ENCODE results near the gene EPHA4. TPM values are rescaled to one million over a fixed set of nuclear protein-coding genes. Genes with fewer than 3 reads are reported as not detected.

The EPHA4 gene
- total RNA-seq, 1 experiment from 2014 or later, result 20.2 TPM

DNA sequence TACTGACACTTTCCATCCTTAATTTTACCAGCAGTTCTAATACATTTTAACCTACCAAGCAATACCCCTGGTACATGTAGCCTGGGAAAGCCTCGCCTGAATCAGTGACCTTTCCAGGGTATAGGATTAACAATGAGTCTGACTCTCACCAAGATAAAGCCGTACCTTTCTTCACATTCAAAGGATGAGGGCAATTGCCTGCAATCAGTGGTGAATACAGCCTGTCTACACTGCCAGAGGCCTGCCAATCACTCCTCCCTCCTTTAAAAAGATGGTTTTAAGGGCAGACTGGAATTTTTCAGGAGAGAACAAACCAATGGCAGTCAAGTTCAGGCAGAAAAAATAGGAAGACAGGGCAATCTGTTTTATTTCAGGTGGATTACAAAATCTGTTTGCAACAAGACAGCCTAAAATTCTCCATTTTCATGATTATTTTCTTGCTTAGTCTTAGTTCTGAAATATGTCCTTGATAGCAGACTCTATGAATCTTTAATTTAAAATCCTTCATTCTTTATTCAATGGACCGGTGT lies 4.8 kb downstream of the EPHA4 start:
- H3K4me3 ChIP-seq (ENCODE audit: insufficient read depth, low read depth, low read length), result no peak overlapping the region
- peaks cover 27% of the 10 kb centered on the region for H3K27me3 ChIP-seq (ENCODE audit: control insufficient read depth, insufficient read depth, low read length)
- H3K36me3 ChIP-seq (replicated peaks; ENCODE audit: control insufficient read depth, insufficient read depth, low read length), result no peaks in the 10 kb centered on the region
- DNase-seq, result no peak

DNA sequence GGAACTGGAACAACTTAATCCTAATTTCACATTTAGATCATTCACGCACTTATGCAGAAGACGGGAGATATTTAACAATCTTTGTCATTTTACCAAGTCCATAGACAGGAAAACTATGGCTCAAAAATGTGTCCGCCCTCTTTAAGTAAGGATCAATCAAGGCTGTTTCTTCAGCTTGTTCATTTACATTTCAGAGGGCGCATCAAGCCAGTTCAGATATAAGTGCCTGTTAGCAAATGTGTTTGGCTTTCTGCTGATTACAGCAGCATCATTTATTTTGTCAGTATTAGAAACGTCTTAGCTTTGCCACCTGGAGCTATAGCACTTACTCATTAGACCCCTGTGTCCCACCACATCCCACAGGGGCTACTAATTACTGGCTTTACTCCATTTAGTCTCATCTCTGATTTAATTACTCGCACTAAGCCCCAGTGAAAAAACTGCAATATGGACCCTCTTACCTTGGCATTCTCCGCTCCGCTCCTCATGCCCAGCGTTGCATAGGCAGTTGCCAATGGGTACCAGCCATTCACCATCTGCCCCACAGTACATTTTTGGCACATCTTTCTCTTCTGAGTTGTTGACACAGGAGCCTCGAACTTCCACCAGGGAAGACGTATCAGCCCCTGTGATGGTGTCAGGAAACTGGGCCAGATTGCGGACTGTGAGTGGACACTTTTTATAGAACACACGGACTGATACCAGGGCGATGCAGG lies 8.7 kb downstream of the EPHA4 start:
- no peak overlapping the region for H3K4me3 ChIP-seq (ENCODE audit: insufficient read depth, low read depth, low read length)
- peaks cover 4% of the 10 kb centered on the region; the same call in 1 of the 2 replicates for H3K27me3 ChIP-seq (ENCODE audit: control insufficient read depth, insufficient read depth, low read length)
- DNase-seq, result no peak
- H3K36me3 ChIP-seq (replicated peaks; ENCODE audit: control insufficient read depth, insufficient read depth, low read length), result no peaks in the 10 kb centered on the region

DNA sequence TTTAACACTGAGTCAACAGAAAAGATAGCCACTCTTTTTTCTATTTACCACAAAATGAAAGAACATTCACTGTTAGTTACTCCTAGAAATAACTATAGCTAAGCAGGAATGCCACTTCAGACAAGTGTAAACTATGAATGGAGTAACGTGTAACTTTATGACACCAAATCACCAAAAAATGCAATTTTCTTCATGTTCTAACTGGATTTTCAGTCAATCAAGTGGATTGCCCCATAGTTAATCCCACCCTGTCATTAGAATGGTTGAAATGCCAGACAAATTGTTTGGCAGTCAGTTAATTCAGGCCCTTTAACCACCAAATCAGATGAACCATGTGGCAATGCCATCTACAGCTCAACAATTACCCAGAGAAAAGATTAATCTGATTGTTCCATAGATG lies 9.9 kb downstream of the EPHA4 start:
- H3K27me3 ChIP-seq (ENCODE audit: control insufficient read depth, insufficient read depth, low read length), result no peaks in the 10 kb centered on the region
- no peak overlapping the region for H3K4me3 ChIP-seq (ENCODE audit: insufficient read depth, low read depth, low read length)
- no peak for DNase-seq
- no peaks in the 10 kb centered on the region for H3K36me3 ChIP-seq (replicated peaks; ENCODE audit: control insufficient read depth, insufficient read depth, low read length)

DNA sequence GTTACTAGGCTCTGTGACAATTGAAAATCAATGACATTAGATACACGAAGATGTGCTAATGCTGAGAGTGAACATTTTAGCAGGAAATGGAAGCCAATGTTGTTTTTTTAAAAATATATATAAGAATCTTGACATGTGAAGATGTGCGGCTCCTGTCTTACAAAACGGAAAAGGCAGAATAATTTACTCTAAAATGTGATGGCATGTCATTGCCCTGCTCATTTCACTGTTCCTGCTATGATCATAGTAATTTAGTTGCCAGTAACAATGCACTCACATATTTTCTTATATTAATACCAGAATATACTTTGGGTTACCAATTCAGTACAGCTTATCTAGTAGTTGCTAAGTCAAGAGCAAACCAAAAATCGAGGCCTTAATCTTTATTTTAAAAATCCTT lies 10.3 kb downstream of the EPHA4 start:
- Histone ChIP-seq H3K27me3 (ENCODE audit: control insufficient read depth, insufficient read depth, low read length) (no peaks in the 10 kb centered on the region), H3K4me3 (ENCODE audit: insufficient read depth, low read depth, low read length) (no peak overlapping the region), H3K36me3 (replicated peaks; ENCODE audit: control insufficient read depth, insufficient read depth, low read length) (no peaks in the 10 kb centered on the region)
- no peak for DNase-seq

DNA sequence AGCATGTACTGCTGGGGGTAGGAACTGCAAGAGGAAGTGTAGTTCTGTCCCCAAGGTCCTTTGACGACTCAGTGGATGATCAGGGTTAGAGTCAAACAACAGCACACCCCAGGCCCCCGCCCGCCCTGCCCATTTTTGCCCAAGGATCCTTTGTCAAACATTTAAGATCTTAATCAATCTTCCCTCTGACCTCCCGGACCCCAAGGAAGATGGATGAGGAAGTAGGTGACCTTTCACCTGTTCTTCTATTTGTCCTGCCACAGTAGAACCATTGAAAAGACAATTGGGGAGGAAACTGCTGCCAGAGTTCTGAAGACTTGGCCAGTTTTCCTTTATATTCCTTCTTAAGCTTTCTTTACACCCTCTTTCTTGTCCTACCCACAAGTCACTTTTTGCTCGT lies 12.1 kb downstream of the EPHA4 start:
- Histone ChIP-seq H3K36me3 (replicated peaks; ENCODE audit: control insufficient read depth, insufficient read depth, low read length) (no peaks in the 10 kb centered on the region), H3K4me3 (ENCODE audit: insufficient read depth, low read depth, low read length) (no peak overlapping the region), H3K27me3 (ENCODE audit: control insufficient read depth, insufficient read depth, low read length) (no peaks in the 10 kb centered on the region)
- no peak for DNase-seq

DNA sequence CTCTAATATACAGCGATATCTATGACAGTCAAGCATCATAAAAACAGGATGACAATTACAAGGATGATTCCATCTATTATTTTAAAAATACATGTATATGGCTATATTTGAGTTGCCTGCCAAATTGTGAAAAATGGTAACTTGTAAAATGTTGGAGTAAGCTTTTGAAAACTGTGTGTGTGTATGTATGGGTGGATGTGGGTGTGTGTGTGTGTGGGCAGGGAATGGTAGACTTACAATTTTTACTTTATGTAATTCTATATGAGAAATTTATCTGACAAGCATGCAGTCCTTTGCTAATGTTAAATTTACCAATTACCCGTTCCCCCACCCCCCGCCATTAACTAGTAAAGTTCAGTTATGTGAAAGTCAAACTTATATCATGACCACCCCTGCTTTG lies 14.0 kb downstream of the EPHA4 start:
- no peak for DNase-seq
- Histone ChIP-seq H3K4me3 (ENCODE audit: insufficient read depth, low read depth, low read length) (no peak overlapping the region), H3K36me3 (replicated peaks; ENCODE audit: control insufficient read depth, insufficient read depth, low read length) (no peaks in the 10 kb centered on the region), H3K27me3 (ENCODE audit: control insufficient read depth, insufficient read depth, low read length) (no peaks in the 10 kb centered on the region)

DNA sequence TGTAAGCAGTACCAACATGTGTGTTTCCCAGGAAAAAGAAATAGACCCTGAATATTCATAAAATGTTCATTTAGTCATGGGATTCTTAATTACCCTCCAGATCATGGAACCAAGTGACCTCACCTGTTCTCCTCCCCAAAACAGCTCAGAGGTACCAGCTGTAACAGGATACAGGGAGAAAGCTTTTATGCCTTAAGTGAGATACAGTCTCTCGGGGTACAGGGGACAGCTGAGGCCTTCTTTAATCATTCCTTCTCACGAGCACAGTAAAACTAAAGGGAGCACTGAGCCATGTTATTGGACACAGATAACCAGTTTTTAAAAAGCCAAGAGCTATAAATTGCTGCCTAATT lies 16.6 kb downstream of the EPHA4 start:
- Histone ChIP-seq H3K36me3 (replicated peaks; ENCODE audit: control insufficient read depth, insufficient read depth, low read length) (no peaks in the 10 kb centered on the region), H3K4me3 (ENCODE audit: insufficient read depth, low read depth, low read length) (no peak overlapping the region), H3K27me3 (ENCODE audit: control insufficient read depth, insufficient read depth, low read length) (no peaks in the 10 kb centered on the region)
- no peak for DNase-seq

DNA sequence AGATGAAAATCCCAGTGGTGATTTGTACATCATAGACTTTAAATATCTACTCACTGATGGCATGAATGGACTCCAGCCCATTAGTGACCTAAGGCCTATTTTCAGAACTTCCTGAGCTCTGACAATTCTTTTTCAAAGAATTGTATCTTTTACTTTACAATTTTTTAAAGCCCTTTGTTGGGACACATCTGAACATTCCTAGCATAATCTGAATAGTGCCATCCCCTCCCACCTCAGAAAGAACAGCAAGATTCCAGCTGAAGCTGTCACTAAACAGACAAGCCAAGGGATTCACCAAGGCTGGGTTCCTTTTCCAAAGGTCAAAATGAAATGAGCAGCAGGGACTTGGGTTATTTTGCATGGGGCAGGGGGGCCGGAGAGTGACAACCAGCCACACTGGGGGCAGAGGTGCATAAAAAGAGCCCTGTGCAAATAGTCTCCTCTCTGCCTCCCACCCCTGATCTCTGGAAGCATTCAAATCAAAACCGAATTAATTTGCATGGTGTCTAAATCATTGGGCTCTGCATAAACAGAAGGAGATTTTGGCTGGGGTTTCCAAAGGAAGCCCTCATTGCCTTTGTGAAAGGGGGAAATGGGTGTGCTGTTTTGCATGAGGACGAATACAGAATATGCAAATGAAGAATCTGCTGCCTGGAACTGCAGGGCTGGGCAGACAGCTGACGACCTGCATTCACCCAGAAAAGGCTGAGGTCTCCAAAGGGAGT lies 17.2 kb downstream of the EPHA4 start:
- no peaks in the 10 kb centered on the region for H3K27me3 ChIP-seq (ENCODE audit: control insufficient read depth, insufficient read depth, low read length)
- H3K36me3 ChIP-seq (replicated peaks; ENCODE audit: control insufficient read depth, insufficient read depth, low read length), result no peaks in the 10 kb centered on the region
- H3K4me3 ChIP-seq (ENCODE audit: insufficient read depth, low read depth, low read length), result no peak overlapping the region
- peak; percentile 35 for DNase-seq

DNA sequence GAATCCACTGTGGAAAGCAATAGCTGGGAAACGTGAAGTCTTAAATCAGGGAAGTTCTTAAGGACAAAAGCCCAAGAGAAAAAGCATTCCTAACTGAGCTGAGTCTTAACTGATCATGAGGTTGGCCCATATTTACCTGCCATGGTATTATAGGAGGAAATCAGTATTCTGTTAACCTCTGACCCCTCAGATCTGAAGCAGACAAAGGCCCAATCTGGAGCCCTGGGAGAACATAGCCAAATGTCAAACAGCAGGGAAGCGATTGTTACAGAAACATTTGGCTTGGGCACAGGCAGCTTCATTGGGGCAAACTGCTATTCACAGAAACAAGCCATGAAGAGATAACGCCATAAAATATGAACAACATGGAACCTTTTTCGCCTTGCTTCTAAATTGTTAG lies 18.8 kb downstream of the EPHA4 start:
- H3K36me3 ChIP-seq (replicated peaks; ENCODE audit: control insufficient read depth, insufficient read depth, low read length), result no peaks in the 10 kb centered on the region
- DNase-seq, result no peak
- no peak overlapping the region for H3K4me3 ChIP-seq (ENCODE audit: insufficient read depth, low read depth, low read length)
- no peaks in the 10 kb centered on the region for H3K27me3 ChIP-seq (ENCODE audit: control insufficient read depth, insufficient read depth, low read length)

DNA sequence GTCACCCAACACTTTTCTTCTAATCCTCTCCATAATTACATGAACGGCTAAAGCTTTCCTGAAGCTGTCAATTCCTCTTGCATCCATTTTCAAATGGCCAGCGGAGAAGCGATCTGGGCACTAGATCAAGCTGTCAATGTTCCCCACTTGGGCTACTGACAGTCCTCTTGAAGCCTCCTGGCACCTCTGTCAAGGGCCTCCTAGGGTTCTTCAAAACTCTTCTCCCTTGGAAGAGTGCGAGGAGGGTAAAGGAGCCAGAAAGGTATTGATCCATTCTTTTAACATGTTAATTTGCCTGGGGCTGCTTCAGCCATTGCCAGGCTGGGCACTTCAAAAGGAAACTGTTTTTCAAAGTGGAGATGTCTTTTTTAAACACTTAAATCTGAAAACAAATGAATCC lies 19.8 kb downstream of the EPHA4 start:
- Histone ChIP-seq H3K36me3 (replicated peaks; ENCODE audit: control insufficient read depth, insufficient read depth, low read length) (no peaks in the 10 kb centered on the region), H3K4me3 (ENCODE audit: insufficient read depth, low read depth, low read length) (no peak overlapping the region), H3K27me3 (ENCODE audit: control insufficient read depth, insufficient read depth, low read length) (no peaks in the 10 kb centered on the region)
- peak; percentile 47 for DNase-seq

DNA sequence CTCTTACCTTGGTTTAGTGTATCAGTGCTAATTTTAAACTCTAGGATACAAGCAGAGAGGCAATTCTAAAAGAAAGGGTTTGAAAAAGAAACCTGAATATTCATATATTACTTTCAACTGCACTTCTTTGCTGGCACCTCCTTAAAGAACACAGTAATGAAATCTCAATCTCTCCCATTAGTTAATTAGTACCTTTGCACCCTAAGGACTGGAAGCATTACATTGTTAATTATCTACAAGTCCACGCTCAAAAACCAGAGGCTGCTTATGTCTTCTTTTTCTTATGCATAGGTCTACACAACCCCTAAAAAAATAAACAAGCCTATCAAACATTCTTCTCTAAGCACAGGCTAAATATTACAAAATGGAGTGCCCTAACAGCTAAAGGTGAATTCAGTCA lies 20.2 kb downstream of the EPHA4 start:
- Histone ChIP-seq H3K27me3 (ENCODE audit: control insufficient read depth, insufficient read depth, low read length) (no peaks in the 10 kb centered on the region), H3K4me3 (ENCODE audit: insufficient read depth, low read depth, low read length) (no peak overlapping the region), H3K36me3 (replicated peaks; ENCODE audit: control insufficient read depth, insufficient read depth, low read length) (no peaks in the 10 kb centered on the region)
- DNase-seq, result no peak

DNA sequence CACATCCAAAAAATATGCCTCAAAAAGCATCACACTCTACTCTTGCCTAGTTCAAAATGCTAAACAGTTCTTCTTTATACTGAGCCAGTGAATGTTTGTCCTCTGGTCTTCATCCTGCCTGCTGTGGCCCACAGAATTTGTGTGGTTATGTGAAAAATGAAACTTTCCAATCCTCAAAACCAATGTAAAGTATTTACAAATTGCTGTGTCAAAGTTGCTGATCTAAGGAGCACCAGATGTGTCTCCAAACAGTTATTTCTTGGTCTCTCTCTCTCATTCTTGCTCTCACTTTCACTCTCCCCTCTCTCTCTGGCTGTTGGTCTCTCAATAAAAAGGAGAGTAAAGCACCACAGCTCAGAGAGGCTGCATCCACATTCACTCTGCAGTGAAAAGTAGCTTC lies 23.0 kb downstream of the EPHA4 start:
- Histone ChIP-seq H3K4me3 (ENCODE audit: insufficient read depth, low read depth, low read length) (no peak overlapping the region), H3K36me3 (replicated peaks; ENCODE audit: control insufficient read depth, insufficient read depth, low read length) (no peaks in the 10 kb centered on the region), H3K27me3 (ENCODE audit: control insufficient read depth, insufficient read depth, low read length) (no peaks in the 10 kb centered on the region)
- no peak for DNase-seq

DNA sequence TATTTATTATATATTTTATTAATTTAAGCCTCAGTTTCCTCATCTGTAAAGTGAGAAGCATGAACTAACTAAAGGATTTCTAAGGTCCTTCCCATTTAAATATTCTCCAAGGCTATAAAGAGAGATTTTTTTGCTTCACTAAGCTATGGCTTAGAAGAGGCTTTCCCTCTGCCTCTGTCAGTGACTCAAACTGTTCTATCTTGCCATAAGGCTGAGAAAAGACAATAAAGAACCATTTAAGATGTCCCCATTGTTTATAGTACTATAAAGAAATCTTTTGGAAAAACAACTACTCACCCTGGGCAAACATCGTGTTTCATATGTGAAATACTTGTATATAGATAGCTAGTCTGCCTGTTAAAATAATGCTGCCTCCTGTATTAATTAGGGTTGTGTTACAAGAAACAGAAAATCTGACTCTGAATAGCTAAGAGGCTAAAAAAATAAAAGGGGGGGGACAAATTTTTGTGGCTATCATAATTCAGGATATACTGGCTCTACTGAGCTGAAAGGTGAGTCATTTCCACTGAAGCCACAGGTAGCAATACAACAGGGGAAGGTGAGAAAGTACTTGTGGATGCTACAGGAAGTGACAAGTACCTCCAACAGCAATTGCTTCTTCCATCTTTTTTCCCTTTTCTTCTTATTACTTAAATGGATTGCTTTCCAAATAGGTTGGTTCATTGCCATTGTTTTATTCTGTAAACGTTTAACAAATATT lies 25.4 kb downstream of the EPHA4 start:
- Histone ChIP-seq H3K4me3 (ENCODE audit: insufficient read depth, low read depth, low read length) (no peak overlapping the region), H3K27me3 (ENCODE audit: control insufficient read depth, insufficient read depth, low read length) (no peaks in the 10 kb centered on the region), H3K36me3 (replicated peaks; ENCODE audit: control insufficient read depth, insufficient read depth, low read length) (no peaks in the 10 kb centered on the region)
- no peak for DNase-seq

DNA sequence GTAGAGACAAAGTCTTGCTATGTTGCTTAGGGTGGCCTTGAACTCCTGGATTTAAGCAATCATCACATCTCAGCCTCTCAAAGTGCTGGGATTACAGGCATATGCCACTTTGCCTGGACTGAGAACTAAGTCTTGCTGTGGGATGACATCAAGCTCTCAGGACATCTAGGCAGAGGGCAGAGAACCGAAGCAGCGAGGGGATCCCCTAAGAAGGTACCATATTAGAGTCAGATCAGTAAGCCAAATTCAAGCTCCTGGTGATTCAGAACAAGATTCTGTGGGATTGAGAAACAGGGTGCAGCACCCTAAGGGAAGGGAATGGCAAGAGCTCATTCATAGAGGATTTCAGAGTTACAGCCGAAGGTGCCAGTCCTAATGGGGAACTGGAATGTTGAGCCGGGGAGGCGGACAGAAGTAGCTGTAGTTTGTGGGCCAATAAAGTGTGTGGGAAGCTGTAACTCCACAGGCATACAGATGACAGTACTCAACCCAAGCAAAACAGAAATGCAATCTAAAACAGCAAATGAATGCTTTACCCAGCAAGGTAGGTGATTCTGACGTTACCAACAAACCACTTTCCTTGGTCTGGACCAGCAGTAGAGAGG lies 30.9 kb downstream of the EPHA4 start:
- no peak overlapping the region for H3K4me3 ChIP-seq (ENCODE audit: insufficient read depth, low read depth, low read length)
- no peaks in the 10 kb centered on the region for H3K27me3 ChIP-seq (ENCODE audit: control insufficient read depth, insufficient read depth, low read length)
- H3K36me3 ChIP-seq (replicated peaks; ENCODE audit: control insufficient read depth, insufficient read depth, low read length), result no peaks in the 10 kb centered on the region
- no peak for DNase-seq
